Measurements from ENCODE around the gene CEP19. TPM values are rescaled to one million over a fixed set of nuclear protein-coding genes. Genes with fewer than 3 reads are reported as not detected.
"Not testable (repeated sequence)": the region's sequence is repeated elsewhere in the genome, so short reads cannot be mapped to it uniquely, and the experiment has no call there.

The CEP19 gene
- total and polyA plus RNA-seq, 9 donors: 0.83 to 4.8 (median 1.9) TPM

DNA sequence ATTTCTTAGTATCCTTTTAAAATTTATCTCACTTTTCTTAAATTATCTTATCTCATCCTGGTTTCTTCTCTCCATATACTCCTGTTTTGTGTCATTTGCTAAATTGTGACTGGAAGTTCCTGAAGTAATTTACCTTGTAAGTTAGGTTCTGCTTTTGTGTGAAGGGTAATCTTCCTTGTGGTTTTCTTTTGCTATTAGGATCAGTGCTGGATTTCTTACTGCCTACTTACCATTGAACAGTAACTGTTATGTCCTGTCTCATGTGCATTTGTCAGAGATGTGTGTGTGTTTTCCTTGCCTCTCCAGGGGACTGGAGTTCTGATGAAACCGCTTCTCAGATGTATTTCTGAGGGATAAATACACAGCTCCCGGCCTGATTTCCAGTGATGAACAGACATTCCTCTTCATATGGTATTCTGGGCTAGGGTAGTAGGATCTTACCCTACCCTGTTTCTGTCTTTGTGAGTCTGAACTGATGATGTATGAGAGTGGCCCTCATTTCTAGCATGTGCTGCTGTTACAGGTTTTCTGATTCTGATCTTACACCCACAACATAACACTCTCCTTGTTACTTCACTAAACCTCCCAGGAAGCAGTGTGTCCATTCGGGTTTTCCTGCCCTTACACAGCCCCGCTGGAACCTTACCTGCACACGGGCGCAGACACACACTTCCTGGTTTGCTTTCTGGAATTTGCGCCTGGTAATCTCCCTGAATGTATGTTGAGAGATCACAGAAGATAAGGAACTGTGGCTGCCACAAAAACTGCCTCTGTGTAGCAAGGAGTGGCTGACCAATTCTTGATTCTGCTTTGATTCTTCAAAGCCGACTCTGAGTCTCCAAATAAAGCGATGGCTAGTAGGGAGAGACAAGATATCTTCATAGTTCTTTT lies 42.3 kb upstream of the CEP19 start:
- no peaks in the 10 kb centered on the region for H3K27me3 ChIP-seq
- H3K36me3 ChIP-seq: no peaks in the 10 kb centered on the region
- DNase-seq: no peak
- no peaks in the 10 kb centered on the region for H3K9me3 ChIP-seq
- no peak for TF ChIP-seq EP300 (IDR thresholded peaks at IDR 0.05)
- TF ChIP-seq, protein P1, sequence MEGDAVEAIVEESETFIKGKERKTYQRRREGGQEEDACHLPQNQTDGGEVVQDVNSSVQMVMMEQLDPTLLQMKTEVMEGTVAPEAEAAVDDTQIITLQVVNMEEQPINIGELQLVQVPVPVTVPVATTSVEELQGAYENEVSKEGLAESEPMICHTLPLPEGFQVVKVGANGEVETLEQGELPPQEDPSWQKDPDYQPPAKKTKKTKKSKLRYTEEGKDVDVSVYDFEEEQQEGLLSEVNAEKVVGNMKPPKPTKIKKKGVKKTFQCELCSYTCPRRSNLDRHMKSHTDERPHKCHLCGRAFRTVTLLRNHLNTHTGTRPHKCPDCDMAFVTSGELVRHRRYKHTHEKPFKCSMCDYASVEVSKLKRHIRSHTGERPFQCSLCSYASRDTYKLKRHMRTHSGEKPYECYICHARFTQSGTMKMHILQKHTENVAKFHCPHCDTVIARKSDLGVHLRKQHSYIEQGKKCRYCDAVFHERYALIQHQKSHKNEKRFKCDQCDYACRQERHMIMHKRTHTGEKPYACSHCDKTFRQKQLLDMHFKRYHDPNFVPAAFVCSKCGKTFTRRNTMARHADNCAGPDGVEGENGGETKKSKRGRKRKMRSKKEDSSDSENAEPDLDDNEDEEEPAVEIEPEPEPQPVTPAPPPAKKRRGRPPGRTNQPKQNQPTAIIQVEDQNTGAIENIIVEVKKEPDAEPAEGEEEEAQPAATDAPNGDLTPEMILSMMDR (IDR thresholded peaks at IDR 0.05): no peak
- no peak for TF ChIP-seq POLR2A (IDR thresholded peaks at IDR 0.05)
- no peak overlapping the region for H3K4me3 ChIP-seq
- no peak overlapping the region for H3K27ac ChIP-seq
- intact Hi-C loops (cut with DNase I): no loop called here
- 87 to 90% (median 88%) methylated on average over 9 of the region's 9 CpGs for WGBS, 3 donors
- peaks cover 2% of the 10 kb centered on the region for H3K4me1 ChIP-seq (ENCODE audit: insufficient read depth)

DNA sequence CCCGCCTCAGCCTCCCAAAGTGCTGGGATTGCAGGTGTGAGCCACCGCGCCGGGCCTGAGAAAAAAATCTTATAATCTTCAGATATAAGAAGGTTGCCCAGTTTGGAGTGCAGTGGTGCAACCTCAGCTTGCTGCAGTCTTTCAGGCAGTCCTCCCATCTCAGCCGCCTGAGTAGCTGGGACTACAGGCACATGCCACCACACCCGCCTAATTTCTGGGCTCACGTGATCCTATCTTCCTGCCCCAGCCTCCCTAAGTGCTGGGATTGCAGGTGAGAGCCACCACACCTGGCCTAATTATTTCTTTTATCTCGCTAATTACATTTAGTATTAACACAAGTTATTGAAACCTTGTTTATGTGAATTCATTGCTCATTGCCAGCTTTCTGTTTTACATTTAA lies 41.2 kb upstream of the CEP19 start:
- no peaks in the 10 kb centered on the region for H3K36me3 ChIP-seq
- no peak overlapping the region for H3K4me3 ChIP-seq
- H3K9me3 ChIP-seq: no peaks in the 10 kb centered on the region
- no peak overlapping the region for H3K27ac ChIP-seq
- intact Hi-C loops (cut with DNase I): no loop called here
- no peak for TF ChIP-seq EP300 (IDR thresholded peaks at IDR 0.05)
- TF ChIP-seq, protein P1 (IDR thresholded peaks at IDR 0.05): no peak
- TF ChIP-seq POLR2A (IDR thresholded peaks at IDR 0.05): no peak
- H3K27me3 ChIP-seq: no peaks in the 10 kb centered on the region
- H3K4me1 ChIP-seq (ENCODE audit: insufficient read depth): peaks cover 2% of the 10 kb centered on the region
- WGBS, 3 donors: 95 to 97% (median 97%) methylated on average over 8 of the region's 8 CpGs
- no peak for DNase-seq

DNA sequence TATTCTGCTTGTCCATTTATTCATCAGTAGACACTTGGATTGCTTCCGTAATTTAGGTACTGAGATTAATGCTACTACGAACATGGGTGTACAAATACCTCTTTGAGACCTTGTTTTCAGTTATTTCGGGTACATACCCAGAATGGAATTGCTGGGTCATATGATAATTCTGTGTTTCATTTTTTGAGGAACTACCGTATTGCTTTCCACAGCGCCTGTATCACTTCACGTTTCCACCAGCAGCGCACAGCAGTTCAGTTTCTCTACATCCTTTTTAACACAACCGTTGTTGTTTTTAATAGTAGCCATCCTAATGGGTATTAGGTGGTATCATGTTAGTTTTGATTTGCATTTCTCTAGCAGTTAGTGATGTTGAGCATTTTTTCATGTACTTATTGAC lies 37.1 kb upstream of the CEP19 start:
- H3K27me3 ChIP-seq: no peaks in the 10 kb centered on the region
- intact Hi-C loops (cut with DNase I): no loop called here
- no peak for DNase-seq
- TF ChIP-seq POLR2A (IDR thresholded peaks at IDR 0.05) (no peak), EP300 (IDR thresholded peaks at IDR 0.05) (no peak)
- TF ChIP-seq, protein P1 (IDR thresholded peaks at IDR 0.05): no peak
- no peak overlapping the region for H3K4me3 ChIP-seq
- 82 to 94% (median 92%) methylated on average over 8 of the region's 8 CpGs for WGBS, 3 donors
- no peaks in the 10 kb centered on the region for H3K9me3 ChIP-seq
- no peaks in the 10 kb centered on the region for H3K36me3 ChIP-seq
- H3K27ac ChIP-seq: no peak overlapping the region
- H3K4me1 ChIP-seq (ENCODE audit: insufficient read depth): peaks cover 3% of the 10 kb centered on the region

DNA sequence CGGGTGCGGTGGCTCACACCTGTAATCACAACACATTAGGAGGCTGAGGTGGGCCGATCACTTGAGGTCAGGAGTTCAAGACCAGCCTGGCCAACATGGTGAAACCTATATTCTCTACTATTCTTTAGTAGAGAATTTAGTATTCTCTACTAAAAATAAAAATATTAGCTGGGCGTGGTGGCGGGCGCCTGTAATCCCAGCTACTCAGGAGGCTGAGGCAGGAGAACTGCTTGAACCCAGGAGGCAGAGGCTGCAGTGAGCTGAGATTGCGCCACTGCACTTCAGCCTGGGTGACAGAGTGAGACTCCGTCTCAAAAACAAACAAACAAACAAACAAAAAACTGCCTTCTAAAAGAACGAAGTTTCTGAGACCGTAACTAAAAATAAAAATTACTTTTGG lies 31.5 kb upstream of the CEP19 start:
- H3K27ac ChIP-seq; H3K9me3 ChIP-seq; intact Hi-C loops (cut with DNase I); H3K27me3 ChIP-seq; H3K4me1 ChIP-seq (ENCODE audit: insufficient read depth); H3K36me3 ChIP-seq; H3K4me3 ChIP-seq; DNase-seq: not testable (repeated sequence)
- WGBS, 3 donors: 92 to 93% (median 92%) methylated on average over 10 of the region's 10 CpGs

DNA sequence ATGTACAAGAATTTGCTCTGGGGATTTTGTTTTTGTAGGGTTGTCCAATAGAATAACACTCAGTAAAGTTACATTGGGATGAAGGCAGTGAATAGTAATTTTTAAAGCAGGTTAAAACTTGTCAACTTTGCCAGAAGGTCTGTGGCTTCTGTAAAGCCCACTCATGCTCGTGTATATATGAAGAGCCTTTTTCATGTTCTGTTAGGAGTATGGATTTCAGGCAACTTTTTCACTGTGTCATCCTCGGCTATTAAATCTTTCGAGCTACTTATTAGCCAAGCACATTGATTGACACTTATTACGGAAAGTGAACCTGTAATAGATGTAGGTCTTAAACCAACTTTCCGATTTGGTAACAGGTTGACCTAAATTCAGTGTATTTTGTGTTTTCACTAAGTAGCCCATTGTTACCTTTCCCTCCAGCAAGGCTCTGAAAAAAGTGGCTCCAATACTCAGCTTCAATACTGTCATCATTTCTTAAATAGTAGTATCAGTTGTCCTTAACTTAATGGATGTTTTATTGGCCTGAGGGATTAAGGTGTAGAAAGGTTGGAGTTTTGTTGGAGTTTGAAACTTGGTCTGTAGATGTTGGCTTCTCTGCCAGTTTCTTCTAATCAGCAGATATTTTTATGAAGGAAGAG lies 29.3 kb upstream of the CEP19 start:
- intact Hi-C loops (cut with DNase I): no loop called here
- TF ChIP-seq EP300 (IDR thresholded peaks at IDR 0.05) (no peak), POLR2A (IDR thresholded peaks at IDR 0.05) (no peak)
- TF ChIP-seq, protein P1 (IDR thresholded peaks at IDR 0.05): no peak
- no peaks in the 10 kb centered on the region for H3K9me3 ChIP-seq
- H3K27ac ChIP-seq: peak overlapping the region in 1 of 2 donors; percentile 95
- peak overlapping the region; percentile 96 for H3K4me3 ChIP-seq
- no peaks in the 10 kb centered on the region for H3K27me3 ChIP-seq
- H3K4me1 ChIP-seq (ENCODE audit: insufficient read depth): peaks cover 7% of the 10 kb centered on the region
- 20 to 28% (median 28%) methylated on average over 5 of the region's 5 CpGs for WGBS, 3 donors
- no peaks in the 10 kb centered on the region for H3K36me3 ChIP-seq
- no peak for DNase-seq
